H9 (cell line): ENCODE data around the gene CENPH. TPM values are rescaled to one million over a fixed set of nuclear protein-coding genes. Genes with fewer than 3 reads are reported as not detected.

Experiments used
- DNase-seq: peaks from one replicate; pipeline ENCODE4 v3.0.0-alpha.2; 2017
- H2AFZ ChIP-seq: one replicate; pipeline ENCODE4 v1.6.1; 2013; ENCODE audit warnings: mild to moderate bottlenecking, low read length, control low read depth, moderate library complexity
- H2AK5ac ChIP-seq: 2 replicates; pipeline ENCODE4 v1.6.1; 2013; ENCODE audit warnings: low read length, control low read depth, mixed read lengths; ENCODE audit not compliant: insufficient read length
- H2BK120ac ChIP-seq: one replicate; pipeline ENCODE4 v1.6.1; 2013; ENCODE audit warnings: low read depth, mild to moderate bottlenecking, low read length, control low read depth, inconsistent platforms; ENCODE audit not compliant: poor library complexity, severe bottlenecking
- H2BK12ac ChIP-seq: 2 replicates; pipeline ENCODE4 v1.6.1; 2013; ENCODE audit warnings: low read length, control low read depth, mixed read lengths, low read depth; ENCODE audit not compliant: insufficient read length
- H2BK15ac ChIP-seq: 2 replicates; pipeline ENCODE4 v1.6.1; 2013; ENCODE audit warnings: low read depth, low read length, control low read depth
- H2BK20ac ChIP-seq: one replicate; pipeline ENCODE4 v1.6.1; 2013; ENCODE audit warnings: low read depth, mild to moderate bottlenecking, low read length, control low read depth, inconsistent platforms; ENCODE audit not compliant: poor library complexity, severe bottlenecking
- H2BK5ac ChIP-seq: 2 replicates; pipeline ENCODE4 v1.6.1; 2013; ENCODE audit warnings: low read length, control low read depth, mixed read lengths; ENCODE audit not compliant: insufficient read length
- H3K14ac ChIP-seq: 2 replicates; pipeline ENCODE4 v1.6.1; 2013; ENCODE audit warnings: low read length, control low read depth; ENCODE audit not compliant: insufficient read depth
- H3K18ac ChIP-seq: 2 replicates; pipeline ENCODE4 v1.6.1; 2013; ENCODE audit warnings: low read depth, mild to moderate bottlenecking, mixed read lengths, low read length, control low read depth; ENCODE audit not compliant: insufficient read length
- H3K23ac ChIP-seq: 2 replicates; pipeline ENCODE4 v1.6.1; 2013; ENCODE audit warnings: low read length, control low read depth, mixed read lengths, low read depth; ENCODE audit not compliant: insufficient read length
- H3K23me2 ChIP-seq: 2 replicates; pipeline ENCODE4 v1.6.1; 2013; ENCODE audit warnings: low read depth, mild to moderate bottlenecking, mixed read lengths, low read length, control low read depth; ENCODE audit not compliant: insufficient read length, poor library complexity, severe bottlenecking
- H3K27ac ChIP-seq: 2 replicates; pipeline ENCODE4 v1.5.1; 2013; ENCODE audit warnings: low read length, control low read depth, mixed read lengths, low read depth; ENCODE audit not compliant: insufficient read length
- H3K27me3 ChIP-seq: 2 replicates; pipeline ENCODE4 v1.6.1; 2013; ENCODE audit warnings: low read length, control low read depth, inconsistent platforms; ENCODE audit not compliant: insufficient read depth
- H3K4ac ChIP-seq: 2 replicates; pipeline ENCODE4 v1.6.1; 2013; ENCODE audit warnings: low read depth, mild to moderate bottlenecking, control low read depth, inconsistent platforms, low read length, moderate library complexity
- H3K4me1 ChIP-seq: 2 replicates; pipeline ENCODE4 v1.6.1; 2013; ENCODE audit warnings: low read length, control low read depth, inconsistent platforms; ENCODE audit not compliant: insufficient read depth
- H3K4me2 ChIP-seq: 2 replicates; pipeline ENCODE4 v1.6.1; 2013; ENCODE audit warnings: low read length, control low read depth, mixed read lengths; ENCODE audit not compliant: insufficient read length, insufficient read depth
- H3K56ac ChIP-seq: 2 replicates; pipeline ENCODE4 v1.6.1; 2013; ENCODE audit warnings: low read depth, mild to moderate bottlenecking, mixed read lengths, low read length, control low read depth; ENCODE audit not compliant: insufficient read length
- H3K79me1 ChIP-seq: 2 replicates; pipeline ENCODE4 v1.6.1; 2013; ENCODE audit warnings: low read depth, mild to moderate bottlenecking, moderate library complexity, low read length, control low read depth, inconsistent platforms; ENCODE audit not compliant: insufficient read depth, poor library complexity, severe bottlenecking
- H3K79me2 ChIP-seq: 2 replicates; pipeline ENCODE4 v1.6.1; 2013; ENCODE audit warnings: low read length, control low read depth, inconsistent platforms; ENCODE audit not compliant: insufficient read depth
- H3K9ac ChIP-seq: 2 replicates; pipeline ENCODE4 v1.6.1; 2013; ENCODE audit warnings: low read length, control low read depth, mixed read lengths; ENCODE audit not compliant: insufficient read length; ENCODE audit errors: extremely low read depth
- H3K9me3 ChIP-seq: one replicate; pipeline ENCODE4 v1.6.1; 2013; ENCODE audit warnings: low read depth, low read length, inconsistent platforms; ENCODE audit not compliant: control insufficient read depth
- H3T11ph ChIP-seq: one replicate; pipeline ENCODE4 v1.6.1; 2013; ENCODE audit warnings: mild to moderate bottlenecking, low read length, control low read depth, inconsistent platforms
- H4K20me1 ChIP-seq: one replicate; pipeline ENCODE4 v1.6.1; 2013; ENCODE audit not compliant: control insufficient read depth, insufficient read length, insufficient read depth
- H4K5ac ChIP-seq: 2 replicates; pipeline ENCODE4 v1.6.1; 2013; ENCODE audit warnings: low read depth, mild to moderate bottlenecking, mixed read lengths, low read length, control low read depth; ENCODE audit not compliant: insufficient read length
- H4K8ac ChIP-seq: replicated peaks from 2 replicates; pipeline ENCODE4 v1.6.1; 2013; ENCODE audit warnings: low read length, control low read depth, mixed read lengths, low read depth; ENCODE audit not compliant: insufficient read length
- H4K91ac ChIP-seq: 2 replicates; pipeline ENCODE4 v1.6.1; 2013; ENCODE audit warnings: low read depth, mild to moderate bottlenecking, moderate library complexity, mixed read lengths, low read length, control low read depth; ENCODE audit not compliant: insufficient read length
- H3K27ac Mint-ChIP-seq, 3 experiments: 2 replicates in 2 of 3; 3 replicates in 1 of 3; pipeline ENCODE4 v1.8.0; 2020 to 2021; ENCODE audit warnings: mixed read lengths in 3 of 3, mild to moderate bottlenecking in 1 of 3, moderate library complexity in 1 of 3
- H3K27me3 Mint-ChIP-seq: 2 replicates; pipeline ENCODE4 v1.8.0; 2021; ENCODE audit warnings: low read depth, mild to moderate bottlenecking, moderate library complexity, mixed read lengths
- H3K36me3 Mint-ChIP-seq, 3 experiments: 2 replicates in 2 of 3; 3 replicates in 1 of 3; pipeline ENCODE4 v1.8.0; 2020 to 2021; ENCODE audit warnings: low read depth in 3 of 3, mixed read lengths in 3 of 3; ENCODE audit not compliant: insufficient read depth in 1 of 3
- H3K4me1 Mint-ChIP-seq, 2 experiments: 2 replicates each; pipeline ENCODE4 v1.8.0; 2020; ENCODE audit warnings: mixed read lengths in 2 of 2
- H3K4me3 Mint-ChIP-seq, 2 experiments: 2 replicates in 1 of 2; 3 replicates in 1 of 2; pipeline ENCODE4 v1.8.0; 2020 to 2021; ENCODE audit warnings: mild to moderate bottlenecking in 2 of 2, mixed read lengths in 2 of 2, moderate library complexity in 1 of 2
- H3K9me3 Mint-ChIP-seq, 2 experiments: 2 replicates in 1 of 2; 3 replicates in 1 of 2; pipeline ENCODE4 v1.8.0; 2020; ENCODE audit warnings: mild to moderate bottlenecking in 2 of 2, mixed read lengths in 2 of 2, moderate library complexity in 1 of 2
- CTCF ChIP-seq: fragments of 200-600 bp; sonication (generic); conservative IDR thresholded peaks from 3 replicates; pipeline ENCODE4 v1.8.0; 2021; ENCODE audit warnings: antibody characterized with exemption, mild to moderate bottlenecking
- WGBS: extraction: QIAGEN DNeasy Blood & Tissue Kit; methylation state at CpG from one replicate; pipeline ENCODE4 v1.1.7; 2013; ENCODE audit warnings: missing lambda C conversion rate, low lambda C conversion rate, mixed read lengths; ENCODE audit not compliant: insufficient read length; ENCODE audit errors: extremely low coverage; 5-methylcytosine and 5-hydroxymethylcytosine counted together
- total RNA-seq: library from RNA; stranded (reverse); gene quantifications from 2 replicates; pipeline ENCODE4 v1.2.1, GENCODE V29; 2021

CENPH gene
- total RNA-seq, 1 experiment from 2014 or later, result 82.8 TPM

GRCh38 chr5:69206528-69207190, 17.3 kb downstream of the CENPH start:
- Histone ChIP-seq H3K18ac (no peak overlapping the region), H2BK5ac (no peak overlapping the region), H3K4ac (no peak overlapping the region), H3K9ac (no peak overlapping the region), H3K4me2 (no peak overlapping the region), H3K79me2 (no peaks in the 10 kb centered on the region), H2BK15ac (no peak overlapping the region), H3K23ac (no peak overlapping the region), H3K56ac (no peak overlapping the region), H2BK120ac (no peak overlapping the region), H4K8ac (no peak overlapping the region), H4K91ac (no peak overlapping the region), H2BK12ac (no peak overlapping the region), H3K4me1 (no peaks in the 10 kb centered on the region), H3K79me1 (no peaks in the 10 kb centered on the region), H4K20me1 (no peaks in the 10 kb centered on the region), H4K5ac (no peak overlapping the region), H2AK5ac (no peak overlapping the region), H3T11ph (no peak overlapping the region), H3K27ac (no peak overlapping the region), H3K23me2 (no peaks in the 10 kb centered on the region), H3K27me3 (no peaks in the 10 kb centered on the region), H2AFZ (no peak overlapping the region), H3K9me3 (no peaks in the 10 kb centered on the region), H2BK20ac (no peak overlapping the region), H3K14ac (no peak overlapping the region)
- DNase-seq, result no peak
- Mint-ChIP-seq H3K4me3 (no peak overlapping the region), H3K4me1 (no peaks in the 10 kb centered on the region), H3K27me3 (no peaks in the 10 kb centered on the region), H3K9me3 (no peaks in the 10 kb centered on the region), H3K27ac (0 out of 7 replicates have a peak overlapping the region, but pooled peaks of 1 of the 3 experiments have one; percentile 33), H3K36me3 (peaks cover 19 to 68% (median 62%) of the 10 kb centered on the region in 3 experiments; a peak in 6 of 7 replicates)
- WGBS, result no CpG with 5 or more reads among the region's 5 CpGs
- no peak for TF ChIP-seq CTCF
